Activated naive CD4-positive, alpha-beta T cell treated with Interleukin-2 at 50 U/mL for 16 hours (primary cell): ENCODE data around the gene RNF123.
A peak's percentile ranks its signal among the peaks of the same experiment; 100 is the strongest.

Experiments
- DNase-seq: peaks from one replicate; pipeline ENCODE4 v3.0.0-alpha.2; 2020

RNF123 gene

DNA sequence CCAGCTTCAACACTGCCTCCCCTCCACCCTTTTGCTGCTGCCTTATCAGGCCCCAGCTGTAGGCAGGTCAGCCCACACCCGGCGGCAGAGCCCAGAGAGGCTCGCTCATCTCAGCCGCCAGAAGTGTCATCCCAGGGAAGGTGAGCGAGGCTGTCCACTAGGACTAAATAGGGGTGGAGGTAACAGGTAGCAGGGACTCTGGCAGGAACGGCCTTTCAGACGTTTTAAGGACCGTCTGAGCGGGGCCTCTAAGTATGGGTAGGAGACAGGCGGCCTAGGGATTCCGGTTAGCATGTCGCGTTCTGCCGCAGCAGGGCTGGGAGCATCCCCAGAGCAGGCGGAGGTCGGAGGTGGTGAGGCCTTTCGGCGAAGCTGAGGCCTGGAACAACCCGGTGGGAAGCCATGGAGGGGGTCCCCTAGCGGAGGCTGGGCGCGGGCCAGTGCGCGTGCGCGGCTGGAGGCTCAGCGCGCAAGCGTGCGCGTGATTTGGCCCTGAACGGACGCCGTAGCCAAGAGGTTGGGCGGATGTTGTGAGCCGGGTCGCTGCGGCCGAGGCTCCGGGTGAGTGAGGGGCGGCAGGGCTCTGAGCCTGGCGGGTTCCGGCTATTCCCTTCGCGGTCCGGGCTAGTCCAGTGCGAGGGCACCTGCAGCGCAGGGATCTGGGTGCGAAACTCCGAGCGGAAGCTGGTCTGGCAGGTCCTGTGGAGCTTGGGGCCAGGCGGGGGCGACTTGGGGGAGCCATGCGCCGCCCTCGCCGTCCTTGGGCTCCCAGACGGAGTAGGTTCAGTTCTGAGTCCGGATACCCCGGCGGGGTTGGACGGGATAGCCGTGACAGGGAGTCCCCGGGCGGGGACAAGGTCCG, at the start of gene RNF123, which contains the start of gene MST1:
RNF123 (plus strand) TSS at position 512 of the 862 bp plus-strand sequence. CDS start 1,609 bp downstream, outside the sequence.
MST1 (minus strand) TSS at position 429 of the 862 bp plus-strand sequence. CDS start 783 bp downstream, outside the sequence.
- peak; percentile 93 for DNase-seq

DNA sequence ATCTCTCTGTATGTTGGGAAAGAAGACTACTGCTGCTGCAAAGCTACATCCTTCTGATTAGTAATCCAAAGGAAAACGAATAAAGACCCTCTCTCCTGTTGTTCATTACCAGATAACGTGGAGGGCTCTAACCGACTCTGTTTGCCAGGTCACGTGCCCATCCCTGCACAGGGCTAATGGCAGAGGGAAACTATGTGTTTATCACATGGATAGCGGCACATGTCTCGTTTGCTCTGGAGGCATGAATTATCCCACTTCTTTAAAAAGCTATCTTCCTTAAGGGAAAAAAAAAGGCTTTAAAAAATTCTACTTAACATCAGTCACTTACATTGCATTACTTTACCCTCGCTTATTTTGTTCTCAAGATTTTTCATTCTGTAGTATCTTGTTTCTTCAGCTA, 48.1 kb upstream of the RNF123 start:
- DNase-seq = no peak

DNA sequence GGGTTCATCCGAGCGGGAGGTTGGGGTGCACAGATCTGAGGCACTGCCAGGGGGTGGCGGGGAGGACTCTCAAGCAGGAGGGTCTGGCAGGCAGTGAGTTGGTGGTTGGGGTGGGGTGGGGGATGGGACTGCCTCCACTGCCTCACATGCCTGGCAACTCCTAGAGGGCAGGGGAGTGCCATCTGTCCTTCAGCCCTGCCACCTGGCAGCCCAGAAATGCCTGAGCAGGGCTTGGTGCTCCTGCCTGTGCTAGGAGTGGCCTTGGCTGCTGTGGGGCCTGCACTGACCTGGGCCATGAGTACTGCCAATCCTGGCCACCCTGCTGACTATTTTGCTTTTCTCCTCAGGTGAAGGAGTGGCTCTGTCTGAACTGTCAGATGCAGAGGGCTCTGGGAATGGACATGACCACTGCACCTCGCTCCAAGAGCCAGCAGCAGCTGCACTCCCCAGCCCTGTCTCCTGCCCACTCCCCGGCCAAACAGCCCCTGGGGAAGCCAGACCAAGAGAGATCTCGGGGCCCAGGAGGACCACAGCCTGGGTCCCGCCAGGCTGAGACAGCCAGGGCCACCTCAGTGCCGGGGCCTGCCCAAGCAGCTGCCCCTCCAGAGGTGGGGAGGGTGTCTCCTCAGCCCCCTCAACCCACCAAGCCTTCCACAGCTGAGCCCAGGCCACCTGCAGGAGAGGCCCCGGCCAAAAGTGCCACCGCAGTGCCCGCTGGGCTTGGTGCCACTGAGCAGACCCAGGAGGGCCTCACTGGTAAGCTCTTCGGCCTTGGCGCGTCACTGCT, 47.2 kb upstream of the RNF123 start:
- DNase-seq = no peak

DNA sequence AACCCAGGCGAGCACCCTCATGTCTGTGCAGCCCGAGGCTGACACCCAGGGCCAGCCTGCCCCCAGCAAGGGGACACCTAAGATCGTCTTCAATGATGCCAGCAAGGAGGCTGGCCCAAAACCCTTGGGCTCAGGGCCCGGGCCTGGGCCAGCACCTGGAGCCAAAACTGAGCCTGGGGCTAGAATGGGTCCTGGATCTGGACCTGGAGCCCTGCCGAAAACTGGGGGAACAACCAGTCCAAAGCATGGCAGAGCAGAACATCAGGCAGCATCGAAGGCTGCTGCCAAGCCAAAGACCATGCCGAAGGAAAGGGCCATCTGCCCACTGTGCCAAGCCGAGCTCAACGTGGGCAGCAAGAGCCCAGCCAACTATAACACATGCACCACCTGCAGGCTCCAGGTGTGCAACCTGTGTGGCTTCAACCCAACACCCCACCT, 46.6 kb upstream of the RNF123 start:
- no peak for DNase-seq

DNA sequence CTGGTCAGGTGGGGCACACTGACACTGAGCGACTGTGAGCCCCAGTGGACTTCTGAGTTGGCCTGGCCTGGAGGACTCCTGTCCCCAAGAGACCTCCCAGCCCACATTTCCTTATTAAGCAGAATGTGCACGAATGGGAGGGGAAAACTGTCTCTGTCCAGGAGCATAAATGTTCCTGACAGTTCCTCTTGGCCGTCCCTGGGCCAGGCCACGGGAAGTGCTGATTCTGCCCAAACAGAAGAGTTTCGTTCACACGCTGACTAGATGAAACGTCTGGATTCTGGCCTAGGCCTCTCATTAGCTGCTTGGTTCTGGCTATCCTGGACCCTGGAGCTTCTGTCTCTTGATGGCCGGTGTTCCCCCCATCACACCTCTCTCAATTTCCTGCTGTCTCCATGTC, 44.7 kb upstream of the RNF123 start:
- no peak for DNase-seq

DNA sequence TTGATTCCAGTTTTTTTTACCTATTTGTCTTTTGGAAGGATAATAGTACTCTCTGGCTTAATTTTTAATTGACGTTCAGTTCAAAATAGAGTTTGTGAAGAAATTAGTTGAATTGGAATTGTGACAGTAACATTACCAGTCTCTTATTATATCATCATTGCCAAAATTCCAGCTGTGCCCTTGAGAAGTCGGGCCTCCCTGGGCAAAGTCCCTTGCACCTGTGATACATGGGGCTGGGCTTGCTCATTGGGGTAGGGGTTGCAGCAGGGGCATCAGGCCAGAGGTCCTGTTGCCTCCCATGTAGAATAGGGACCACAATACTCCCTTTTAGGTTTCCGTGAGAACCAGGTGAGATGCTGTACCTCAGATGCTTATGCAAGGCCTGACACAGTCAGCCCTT, 43.1 kb upstream of the RNF123 start:
- no peak for DNase-seq

DNA sequence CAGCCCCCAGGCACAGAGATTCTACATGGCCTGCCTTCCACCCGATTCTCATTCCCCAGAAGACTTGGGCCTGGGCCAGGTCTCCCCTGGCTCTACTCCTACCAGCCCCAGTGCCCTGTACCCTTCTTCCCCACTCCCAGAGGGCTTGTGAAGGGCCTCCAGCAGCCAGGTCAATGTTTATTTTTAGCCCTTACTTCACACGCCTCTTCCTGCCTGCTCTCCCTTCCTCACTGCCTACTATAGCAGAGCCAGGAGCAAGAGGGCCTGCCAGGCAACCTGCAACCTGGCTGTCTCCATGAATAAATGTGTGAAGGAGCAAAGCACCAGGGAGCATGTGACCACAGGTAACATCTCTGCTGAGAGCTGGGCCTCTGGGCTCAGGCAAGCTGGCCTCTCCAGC, 41.6 kb upstream of the RNF123 start:
- no peak for DNase-seq

DNA sequence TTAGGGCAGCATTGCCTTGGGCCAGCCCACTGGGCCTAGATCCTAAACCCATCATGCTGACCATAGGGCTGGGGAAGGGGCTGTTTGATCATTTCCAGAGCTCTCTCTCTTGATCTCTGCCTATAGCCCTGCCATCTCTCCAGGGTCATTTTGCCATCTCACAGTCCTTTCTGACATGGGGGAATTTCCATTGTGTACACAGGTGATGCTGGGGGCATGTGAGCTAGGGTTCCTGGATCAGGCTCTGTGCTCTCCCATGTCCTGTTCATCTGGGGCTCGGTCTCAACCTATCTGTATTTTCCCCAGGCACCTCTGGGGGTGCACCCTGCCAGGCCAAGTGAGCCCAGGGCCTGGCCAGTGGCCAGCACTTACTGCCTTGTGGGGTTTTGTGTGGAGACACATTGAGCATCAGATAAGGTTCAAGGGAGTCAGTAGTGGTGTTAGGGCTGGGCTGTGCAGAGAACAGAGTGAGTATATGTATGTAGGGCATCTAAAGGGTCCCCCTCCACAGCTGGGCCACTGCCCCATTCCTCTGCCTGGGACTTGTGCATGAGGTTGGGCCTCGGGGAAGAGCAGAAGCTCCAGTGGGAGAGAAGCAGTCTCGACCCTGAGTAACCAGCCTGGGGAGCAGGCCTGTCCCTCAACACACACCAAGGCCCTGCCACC, 40.9 kb upstream of the RNF123 start:
- DNase-seq = no peak

DNA sequence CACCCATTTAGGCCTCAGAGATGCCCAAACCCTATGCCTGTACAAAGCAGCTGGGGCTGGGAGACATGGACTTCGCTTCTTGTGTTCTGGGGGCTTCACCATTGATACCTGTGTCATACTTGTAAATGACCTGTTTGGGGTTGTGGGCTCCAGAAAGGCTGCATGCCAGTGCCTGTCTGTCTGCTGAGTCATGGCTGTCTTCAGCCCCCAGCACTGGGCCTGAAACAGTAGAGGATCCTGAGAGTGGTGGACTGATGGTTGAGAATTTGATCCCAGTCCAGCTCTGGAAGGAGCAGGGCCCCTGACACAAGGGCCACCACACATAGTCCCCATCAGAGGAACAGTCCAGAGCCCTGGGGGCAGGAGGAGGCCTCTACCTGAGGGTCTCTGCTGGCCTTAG, 39.8 kb upstream of the RNF123 start:
- DNase-seq = no peak

DNA sequence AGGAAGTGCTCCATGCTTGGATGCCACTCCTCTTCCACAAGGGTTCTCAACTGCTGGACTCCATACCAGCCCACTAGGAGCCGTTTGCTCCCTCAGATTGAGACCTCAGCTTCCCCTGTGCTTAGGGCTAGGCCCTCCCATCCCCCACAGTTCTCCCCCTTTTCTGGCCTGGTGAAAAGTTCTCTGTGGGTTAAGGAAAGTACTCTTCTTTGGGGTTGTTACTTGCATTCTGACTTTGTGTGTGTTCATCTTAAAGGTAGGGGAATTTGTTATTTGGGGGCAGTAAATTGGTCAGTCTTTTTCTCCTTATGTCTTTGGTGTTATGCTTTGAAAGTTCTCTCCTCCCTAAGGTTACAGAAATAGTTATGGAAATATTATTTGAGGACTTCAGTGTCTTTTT, 39.2 kb upstream of the RNF123 start:
- DNase-seq = no peak

DNA sequence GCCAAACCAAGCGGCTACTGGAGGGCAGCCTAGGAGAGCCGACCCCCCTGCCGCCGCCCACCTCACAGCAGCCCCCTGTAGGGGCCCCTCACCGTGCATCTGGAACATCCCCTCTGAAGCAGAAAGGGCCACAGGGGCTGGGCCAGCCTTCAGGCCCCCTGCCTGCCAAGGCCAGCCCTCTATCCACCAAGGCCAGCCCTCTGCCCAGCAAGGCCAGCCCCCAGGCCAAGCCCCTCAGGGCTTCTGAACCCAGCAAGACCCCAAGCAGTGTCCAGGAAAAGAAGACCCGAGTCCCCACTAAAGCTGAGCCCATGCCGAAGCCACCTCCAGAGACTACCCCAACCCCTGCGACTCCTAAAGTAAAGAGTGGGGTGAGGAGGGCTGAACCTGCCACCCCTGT, 38.7 kb upstream of the RNF123 start:
- DNase-seq = no peak

DNA sequence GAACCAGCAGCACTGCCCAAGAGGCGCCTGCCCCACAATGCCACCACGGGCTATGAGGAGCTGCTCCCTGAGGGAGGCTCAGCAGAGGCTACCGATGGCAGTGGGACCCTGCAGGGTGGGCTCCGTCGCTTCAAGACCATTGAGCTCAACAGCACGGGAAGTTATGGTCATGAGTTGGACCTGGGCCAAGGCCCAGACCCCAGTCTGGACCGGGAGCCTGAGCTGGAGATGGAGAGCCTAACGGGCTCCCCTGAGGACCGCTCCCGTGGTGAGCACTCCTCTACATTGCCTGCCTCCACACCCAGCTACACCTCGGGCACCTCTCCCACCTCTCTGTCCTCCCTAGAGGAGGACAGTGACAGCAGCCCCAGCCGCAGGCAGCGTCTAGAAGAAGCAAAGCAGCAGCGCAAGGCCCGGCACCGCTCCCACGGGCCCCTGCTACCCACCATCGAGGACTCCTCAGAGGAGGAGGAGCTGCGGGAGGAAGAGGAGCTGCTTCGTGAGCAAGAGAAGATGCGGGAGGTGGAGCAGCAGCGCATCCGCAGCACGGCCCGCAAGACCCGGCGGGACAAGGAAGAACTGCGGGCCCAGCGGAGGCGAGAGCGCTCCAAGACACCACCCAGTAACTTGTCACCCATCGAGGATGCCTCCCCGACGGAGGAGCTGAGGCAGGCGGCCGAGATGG, 37.0 kb upstream of the RNF123 start:
- no peak for DNase-seq

DNA sequence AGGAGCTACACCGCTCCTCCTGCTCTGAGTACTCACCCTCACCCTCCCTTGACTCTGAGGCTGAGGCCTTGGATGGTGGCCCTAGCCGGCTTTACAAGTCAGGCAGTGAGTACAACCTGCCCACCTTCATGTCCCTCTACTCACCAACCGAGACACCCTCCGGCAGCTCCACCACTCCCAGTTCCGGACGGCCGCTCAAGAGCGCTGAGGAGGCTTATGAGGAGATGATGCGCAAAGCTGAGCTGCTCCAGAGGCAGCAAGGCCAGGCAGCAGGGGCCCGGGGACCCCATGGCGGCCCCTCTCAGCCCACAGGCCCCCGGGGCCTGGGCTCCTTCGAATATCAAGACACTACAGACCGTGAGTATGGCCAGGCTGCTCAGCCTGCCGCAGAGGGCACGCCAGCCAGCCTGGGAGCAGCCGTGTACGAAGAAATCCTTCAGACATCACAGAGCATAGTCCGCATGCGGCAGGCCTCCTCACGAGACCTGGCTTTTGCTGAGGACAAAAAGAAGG, 36.4 kb upstream of the RNF123 start:
- DNase-seq = no peak

DNA sequence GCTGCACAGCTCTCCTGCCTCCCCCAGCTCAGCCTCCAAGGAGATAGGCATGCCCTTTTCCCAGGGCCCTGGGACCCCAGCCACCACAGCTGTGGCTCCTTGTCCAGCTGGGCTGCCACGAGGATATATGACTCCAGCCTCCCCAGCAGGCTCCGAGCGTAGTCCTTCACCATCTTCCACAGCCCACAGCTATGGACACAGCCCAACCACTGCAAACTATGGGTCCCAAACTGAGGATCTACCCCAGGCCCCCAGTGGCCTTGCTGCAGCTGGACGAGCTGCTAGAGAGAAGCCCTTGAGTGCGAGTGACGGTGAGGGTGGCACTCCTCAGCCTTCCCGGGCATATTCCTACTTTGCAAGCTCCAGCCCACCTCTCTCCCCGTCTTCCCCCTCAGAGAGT, 35.7 kb upstream of the RNF123 start:
- no peak for DNase-seq

DNA sequence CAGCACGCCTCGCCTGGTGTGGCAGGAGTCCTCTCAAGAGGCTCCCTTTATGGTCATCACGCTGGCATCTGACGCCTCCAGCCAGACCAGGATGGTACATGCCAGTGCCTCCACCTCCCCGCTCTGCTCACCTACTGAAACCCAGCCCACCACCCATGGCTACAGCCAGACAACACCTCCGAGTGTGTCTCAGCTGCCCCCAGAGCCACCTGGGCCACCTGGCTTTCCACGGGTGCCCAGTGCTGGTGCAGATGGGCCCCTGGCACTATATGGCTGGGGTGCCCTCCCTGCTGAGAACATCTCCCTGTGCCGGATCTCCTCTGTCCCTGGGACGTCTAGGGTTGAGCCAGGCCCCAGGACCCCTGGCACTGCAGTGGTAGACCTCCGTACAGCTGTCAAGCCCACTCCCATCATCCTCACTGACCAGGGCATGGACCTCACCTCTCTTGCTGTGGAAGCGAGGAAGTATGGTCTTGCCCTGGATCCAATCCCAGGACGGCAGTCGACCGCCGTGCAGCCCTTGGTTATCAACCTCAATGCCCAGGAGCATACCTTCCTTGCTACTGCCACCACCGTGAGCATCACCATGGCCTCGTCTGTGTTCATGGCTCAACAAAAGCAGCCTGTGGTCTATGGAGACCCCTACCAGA, 35.1 kb upstream of the RNF123 start:
- DNase-seq = no peak

DNA sequence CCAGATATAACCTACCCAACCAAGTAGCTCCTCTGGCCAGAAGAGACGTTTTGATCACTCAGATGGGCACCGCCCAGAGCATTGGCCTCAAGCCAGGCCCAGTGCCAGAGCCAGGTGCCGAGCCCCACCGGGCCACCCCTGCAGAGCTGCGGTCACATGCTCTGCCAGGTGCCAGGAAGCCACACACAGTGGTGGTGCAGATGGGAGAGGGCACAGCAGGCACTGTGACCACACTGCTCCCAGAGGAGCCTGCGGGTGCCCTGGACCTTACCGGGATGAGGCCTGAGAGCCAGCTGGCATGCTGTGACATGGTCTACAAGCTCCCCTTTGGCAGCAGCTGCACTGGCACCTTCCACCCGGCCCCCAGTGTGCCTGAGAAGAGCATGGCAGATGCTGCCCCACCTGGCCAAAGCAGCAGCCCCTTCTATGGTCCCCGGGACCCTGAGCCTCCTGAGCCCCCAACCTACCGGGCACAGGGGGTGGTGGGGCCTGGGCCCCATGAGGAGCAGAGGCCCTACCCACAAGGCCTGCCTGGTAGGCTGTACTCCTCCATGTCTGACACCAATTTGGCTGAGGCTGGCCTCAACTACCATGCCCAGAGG, 34.3 kb upstream of the RNF123 start:
- no peak for DNase-seq

DNA sequence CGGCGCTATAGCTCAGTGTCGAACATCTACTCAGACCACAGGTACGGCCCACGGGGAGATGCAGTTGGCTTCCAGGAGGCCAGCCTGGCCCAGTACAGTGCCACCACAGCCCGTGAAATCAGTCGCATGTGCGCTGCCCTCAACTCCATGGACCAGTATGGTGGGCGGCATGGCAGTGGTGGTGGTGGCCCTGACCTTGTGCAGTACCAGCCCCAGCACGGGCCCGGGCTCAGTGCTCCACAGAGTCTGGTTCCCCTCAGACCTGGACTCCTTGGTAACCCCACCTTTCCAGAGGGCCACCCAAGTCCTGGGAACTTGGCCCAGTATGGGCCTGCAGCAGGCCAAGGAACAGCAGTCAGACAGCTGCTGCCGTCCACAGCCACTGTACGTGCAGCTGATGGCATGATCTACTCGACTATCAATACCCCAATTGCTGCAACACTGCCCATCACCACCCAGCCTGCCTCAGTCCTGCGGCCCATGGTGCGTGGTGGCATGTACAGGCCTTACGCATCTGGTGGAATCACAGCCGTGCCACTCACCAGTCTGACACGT, 33.5 kb upstream of the RNF123 start:
- no peak for DNase-seq

DNA sequence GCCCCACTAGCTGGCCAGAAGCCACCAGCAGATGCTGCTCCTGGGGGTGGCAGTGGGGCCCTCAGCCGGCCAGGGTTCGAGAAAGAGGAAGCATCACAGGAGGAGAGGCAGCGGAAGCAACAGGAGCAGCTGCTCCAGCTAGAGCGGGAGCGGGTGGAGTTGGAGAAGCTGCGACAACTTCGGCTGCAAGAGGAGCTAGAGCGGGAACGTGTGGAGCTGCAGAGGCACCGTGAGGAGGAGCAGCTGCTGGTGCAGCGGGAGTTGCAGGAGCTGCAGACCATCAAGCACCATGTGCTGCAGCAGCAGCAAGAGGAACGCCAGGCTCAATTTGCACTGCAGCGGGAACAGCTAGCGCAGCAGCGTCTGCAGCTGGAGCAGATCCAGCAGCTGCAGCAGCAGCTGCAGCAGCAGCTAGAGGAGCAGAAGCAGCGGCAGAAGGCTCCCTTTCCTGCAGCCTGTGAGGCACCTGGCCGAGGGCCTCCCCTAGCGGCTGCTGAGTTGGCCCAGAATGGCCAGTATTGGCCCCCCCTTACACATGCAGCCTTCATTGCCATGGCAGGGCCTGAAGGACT, 32.7 kb upstream of the RNF123 start:
- DNase-seq = no peak

DNA sequence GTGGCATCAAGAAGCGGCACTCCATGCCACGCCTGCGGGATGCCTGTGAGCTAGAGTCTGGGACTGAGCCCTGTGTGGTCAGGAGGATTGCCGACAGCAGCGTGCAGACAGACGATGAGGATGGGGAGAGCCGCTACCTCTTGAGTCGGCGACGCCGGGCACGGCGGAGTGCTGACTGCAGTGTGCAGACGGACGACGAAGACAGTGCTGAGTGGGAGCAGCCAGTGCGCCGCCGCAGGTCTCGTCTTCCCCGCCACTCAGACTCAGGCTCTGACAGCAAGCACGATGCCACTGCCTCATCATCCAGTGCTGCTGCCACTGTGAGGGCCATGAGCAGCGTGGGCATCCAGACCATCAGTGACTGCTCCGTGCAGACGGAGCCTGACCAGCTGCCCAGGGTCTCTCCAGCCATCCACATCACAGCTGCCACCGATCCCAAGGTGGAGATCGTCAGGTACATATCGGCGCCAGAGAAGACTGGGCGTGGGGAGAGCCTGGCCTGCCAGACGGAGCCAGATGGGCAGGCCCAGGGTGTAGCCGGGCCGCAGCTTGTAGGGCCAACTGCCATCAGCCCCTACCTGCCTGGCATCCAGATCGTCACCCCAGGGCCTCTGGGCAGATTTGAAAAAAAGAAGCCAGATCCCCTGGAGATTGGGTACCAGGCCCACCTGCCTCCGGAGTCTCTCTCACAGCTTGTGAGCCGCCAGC, 32.0 kb upstream of the RNF123 start:
- DNase-seq = no peak

DNA sequence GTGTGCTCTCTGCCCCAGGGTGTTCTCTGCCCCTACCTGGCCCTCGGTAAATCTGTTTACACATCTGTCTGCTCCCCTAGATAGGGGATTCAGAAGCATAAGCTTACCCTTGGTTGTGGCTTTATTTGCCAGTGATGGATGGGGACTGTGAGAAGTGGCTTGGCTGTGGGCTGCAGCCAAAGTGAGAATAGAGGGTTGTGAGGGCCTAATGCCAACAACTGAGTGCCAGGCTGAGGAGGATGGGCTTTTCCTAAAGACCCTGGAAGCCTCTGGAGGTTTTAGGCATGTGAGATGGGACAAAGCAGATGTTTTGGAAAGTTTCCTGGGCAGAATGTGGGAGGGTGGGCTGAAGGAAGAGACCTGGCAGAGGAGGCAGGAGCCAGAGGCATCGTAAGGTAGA, 30.6 kb upstream of the RNF123 start:
- no peak for DNase-seq
